Measurements from ENCODE around the gene HOXB5.
A peak's percentile ranks its signal among the peaks of the same experiment; 100 is the strongest.

Gene HOXB5

GRCh38 chr17:48628649-48629410 is 35.3 kb upstream of the HOXB5 start:
- DNase-seq: no peak

- DNase-seq: no peak
Observed at GRCh38 chr17:48627623-48628521, 34.3 kb upstream of the HOXB5 start.

GRCh38 chr17:48627118-48627597 is 33.6 kb upstream of the HOXB5 start:
- no peak for DNase-seq

DNA sequence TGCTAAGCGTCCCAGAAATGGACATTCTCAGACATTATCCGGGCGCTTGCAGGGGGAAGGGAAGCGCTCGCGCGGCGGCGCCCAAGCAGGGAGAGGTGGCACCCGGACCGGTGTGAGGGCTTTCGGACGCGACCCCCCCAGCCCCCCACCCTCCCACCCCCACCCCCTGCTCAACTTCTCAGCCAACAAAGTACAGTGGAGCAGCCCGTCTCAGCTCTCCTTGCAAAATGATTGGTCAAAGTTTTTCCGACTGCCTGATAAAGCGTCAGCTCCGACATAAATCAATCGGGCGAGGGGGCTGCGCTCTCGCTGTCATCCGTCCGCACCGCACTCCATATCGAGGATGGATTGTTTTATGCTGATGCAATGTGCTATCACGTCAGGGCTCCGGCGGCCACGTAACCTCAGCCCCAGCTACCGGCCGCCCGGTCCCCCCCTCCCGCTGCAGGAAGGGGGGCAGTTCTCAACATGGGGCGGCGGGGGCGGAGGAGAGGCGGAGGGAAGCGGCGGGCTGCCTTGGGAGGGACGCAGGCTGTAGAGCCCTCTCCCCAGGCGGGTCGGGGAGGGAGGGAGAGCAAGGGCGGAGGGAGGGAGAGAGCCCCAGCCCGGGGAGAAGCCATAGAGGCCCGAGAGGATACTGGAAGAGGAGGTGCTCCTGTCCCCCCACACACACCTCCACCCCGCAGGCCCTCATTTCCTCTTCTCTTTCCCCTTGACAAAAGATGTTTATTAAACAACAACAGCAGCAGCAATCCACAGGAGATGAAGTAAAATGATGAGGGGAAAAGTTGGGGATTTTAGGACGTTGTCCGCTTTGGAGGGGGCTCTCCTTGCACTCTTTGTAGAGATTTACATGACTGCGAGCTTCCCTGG is 32.9 kb upstream of the HOXB5 start, which contains the start of gene HOXB9:
HOXB9 (minus strand) TSS at position 114 of the 873 bp plus-strand sequence; CDS start at position 25, 89 bp downstream.
- no peak for DNase-seq

GRCh38 chr17:48625495-48626244 is 32.1 kb upstream of the HOXB5 start:
- no peak for DNase-seq

- DNase-seq: no peak
Observed at GRCh38 chr17:48624544-48625494, 31.2 kb upstream of the HOXB5 start.

- DNase-seq: no peak
Observed at GRCh38 chr17:48624118-48624517, 30.5 kb upstream of the HOXB5 start.

DNA sequence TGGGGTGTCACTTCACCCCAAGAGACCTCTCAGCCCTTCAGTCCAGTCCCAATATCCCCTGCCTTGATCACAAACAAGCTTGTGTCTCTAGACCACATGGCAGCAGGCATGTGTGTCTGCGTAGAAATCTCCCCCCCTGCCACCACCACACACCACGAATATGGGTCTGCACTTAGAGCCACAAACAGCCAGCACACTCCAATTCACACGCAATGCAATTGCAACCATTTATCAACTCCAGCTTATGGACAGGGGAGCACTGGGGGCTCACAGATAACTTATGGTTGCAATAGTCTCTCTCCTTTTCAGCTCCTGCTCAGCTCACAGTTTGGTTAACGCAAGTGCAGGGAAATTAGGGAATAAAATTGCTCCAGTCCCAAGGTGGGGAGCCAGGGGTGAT is 30.0 kb upstream of the HOXB5 start:
- DNase-seq: no peak

DNA sequence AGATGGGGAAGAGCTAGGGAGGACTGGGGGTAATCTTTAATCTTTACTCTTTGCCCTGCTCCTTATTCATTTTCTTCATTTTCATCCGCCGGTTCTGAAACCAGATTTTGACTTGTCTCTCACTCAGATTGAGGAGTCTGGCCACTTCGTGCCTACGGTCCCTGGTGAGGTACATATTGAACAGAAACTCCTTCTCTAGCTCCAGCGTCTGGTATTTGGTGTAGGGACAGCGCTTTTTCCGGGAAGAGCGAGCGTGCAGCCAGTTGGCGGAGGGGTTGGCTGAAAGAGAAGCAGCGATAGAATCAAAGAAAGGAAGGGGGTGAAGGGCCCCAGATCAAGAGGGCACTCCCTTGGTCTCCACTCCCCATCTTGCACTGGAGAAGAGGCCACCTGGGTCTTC is 29.3 kb upstream of the HOXB5 start:
- no peak for DNase-seq

DNA sequence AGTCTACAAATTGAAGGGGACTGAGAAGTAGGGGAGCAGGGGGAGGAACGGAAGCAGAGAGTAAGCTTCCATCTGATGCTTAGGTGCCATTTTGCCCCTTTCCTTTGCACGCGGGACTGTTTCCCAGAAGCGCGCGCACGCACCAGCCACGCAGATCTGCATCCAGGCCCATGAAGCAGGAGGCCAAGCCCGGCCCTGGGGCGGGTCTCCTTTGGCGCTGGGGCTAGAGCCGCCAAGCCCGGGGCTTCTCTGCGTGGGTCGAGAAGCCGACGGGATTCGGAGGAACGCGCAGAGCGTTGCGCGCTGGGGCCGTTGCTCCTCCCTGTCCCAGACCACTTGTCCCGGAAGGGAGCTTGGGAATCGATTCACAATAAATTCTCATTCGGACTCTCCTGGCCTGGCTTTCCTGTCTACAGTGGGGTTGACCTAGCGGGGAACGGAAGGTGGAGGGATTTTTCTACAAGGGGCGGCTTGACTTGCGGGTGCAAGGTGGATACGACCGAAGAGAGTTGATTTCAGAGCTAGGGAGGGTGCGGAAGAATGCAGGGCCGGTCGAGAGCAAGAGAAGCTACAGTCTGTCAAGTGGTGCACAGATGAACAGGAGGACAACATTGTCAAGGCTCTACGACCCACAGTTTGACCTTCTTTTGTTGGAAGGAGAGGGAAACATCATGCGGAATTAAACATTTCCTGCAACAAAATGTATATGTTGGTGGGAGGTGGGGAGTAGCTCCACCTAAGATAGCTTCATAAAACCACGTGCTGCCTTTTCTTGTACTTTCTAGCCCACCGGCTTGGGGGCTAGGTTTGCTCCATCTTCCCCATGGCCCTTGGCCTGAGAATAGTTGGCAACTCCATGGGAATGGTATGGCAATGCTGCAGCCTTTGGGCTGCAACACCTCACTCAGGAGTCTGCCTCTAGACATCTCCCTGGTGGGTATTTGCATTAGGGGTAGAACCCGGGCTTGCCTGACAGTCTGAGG is 28.1 kb upstream of the HOXB5 start:
- DNase-seq: no peak

DNA sequence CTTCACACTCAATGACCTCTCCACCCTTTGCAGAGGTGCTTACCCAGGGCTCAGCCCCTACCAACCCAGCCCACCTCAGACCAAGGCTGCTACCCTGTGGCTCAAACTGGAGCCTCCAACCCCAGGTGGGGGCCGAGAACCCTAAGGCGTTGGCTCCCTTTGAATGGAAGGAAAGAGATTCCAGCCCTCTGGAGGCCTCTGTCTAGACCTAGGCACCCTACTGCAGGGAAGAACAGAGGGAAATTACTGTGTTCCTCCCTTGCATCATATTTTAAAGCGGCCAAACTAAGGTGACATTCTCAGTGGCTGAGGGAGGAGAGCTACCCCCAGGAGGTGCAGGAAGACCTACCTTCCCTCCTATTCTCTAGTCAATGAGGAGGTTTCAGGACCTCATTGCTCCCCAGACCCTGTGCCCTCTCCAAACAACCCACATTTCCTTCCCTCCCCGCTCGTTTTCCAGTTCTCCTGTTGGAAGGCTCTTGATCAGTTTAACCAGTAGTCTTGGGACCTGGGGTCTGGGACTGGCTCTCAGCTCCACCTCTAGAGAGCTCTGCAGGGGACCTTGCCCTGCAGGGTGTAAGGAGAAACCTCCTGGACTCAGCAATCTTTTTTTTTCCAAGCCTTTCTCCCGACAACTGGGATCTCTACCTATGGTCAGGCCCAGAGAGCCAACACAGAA is 27.0 kb upstream of the HOXB5 start:
- no peak for DNase-seq

GRCh38 chr17:48619826-48620449 is 26.4 kb upstream of the HOXB5 start:
- DNase-seq: no peak

DNA sequence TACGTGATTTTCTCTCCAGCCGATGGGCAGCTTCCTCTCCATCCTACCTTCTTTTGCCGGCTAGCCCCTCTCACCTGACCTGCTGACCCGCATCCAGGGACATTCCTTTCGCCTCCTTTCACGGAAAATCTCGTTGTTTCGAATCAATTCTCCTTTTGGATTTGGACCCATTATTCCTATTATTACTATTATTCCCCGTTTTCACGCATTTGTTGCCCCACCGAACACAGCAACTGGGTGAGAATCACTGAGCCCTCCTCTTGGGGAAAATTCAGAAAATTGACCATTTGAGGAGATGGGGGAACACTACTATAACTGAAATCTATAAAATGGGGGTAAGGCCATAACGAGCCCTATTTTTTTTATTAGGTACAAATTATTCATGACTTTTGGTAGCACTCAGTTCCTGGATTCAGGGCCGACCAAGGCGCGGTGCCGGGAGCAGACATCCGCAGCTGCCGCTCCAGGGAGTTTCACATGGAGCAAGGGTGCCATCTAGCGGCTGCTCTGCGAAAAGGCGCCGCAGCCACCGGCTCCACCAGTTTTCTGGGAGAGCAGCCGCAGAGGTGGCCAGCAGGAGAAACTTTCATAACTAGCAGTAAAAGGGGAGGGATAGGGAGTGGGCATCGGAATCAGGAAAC is 24.8 kb upstream of the HOXB5 start:
- peak; percentile 71 for DNase-seq

GRCh38 chr17:48617471-48618255 is 24.1 kb upstream of the HOXB5 start:
- DNase-seq: no peak

- DNase-seq: no peak
Observed at GRCh38 chr17:48616717-48617470, 23.3 kb upstream of the HOXB5 start.

Data from activated effector memory CD4-positive, alpha-beta T cell treated with Interleukin-2 at 50 U/mL for 16 hours (primary cell).